Upper lobe of left lung (tissue), 6 donors: Measurements from ENCODE around the gene TMEM26. TPM values are rescaled to one million over a fixed set of nuclear protein-coding genes. Genes with fewer than 3 reads are reported as not detected.

Source experiments
- ATAC-seq, 2 donors: fragments of 200-7000 bp; cut with Tn5 transposase; one replicate each; pipeline ENCODE4 v1.9.1; 2022; ENCODE audit warnings: mild to moderate bottlenecking in 2 of 2, moderate library complexity in 2 of 2; ENCODE audit not compliant: low FRiP score in 2 of 2
- DNase-seq, 2 donors: peaks; one replicate each; pipeline ENCODE4 v3.0.0-alpha.2; 2019 to 2020
- H3K27ac ChIP-seq, 4 donors: fragments of 200-600 bp; sonication (generic); one replicate each; pipeline ENCODE4 v1.5.1; 2016 to 2019
- H3K27me3 ChIP-seq, 4 donors: fragments of 200-600 bp; sonication (generic); one replicate each; pipeline ENCODE4 v1.5.1; 2017 to 2019
- H3K36me3 ChIP-seq, 4 donors: fragments of 200-600 bp; sonication (generic); one replicate each; pipeline ENCODE4 v1.5.1; 2016 to 2019
- H3K4me1 ChIP-seq, 4 donors: fragments of 200-600 bp; sonication (generic); one replicate each; pipeline ENCODE4 v1.5.1; 2018 to 2019
- H3K4me3 ChIP-seq, 4 donors: fragments of 200-600 bp; sonication (generic); one replicate each; pipeline ENCODE4 v1.5.1; 2017 to 2019; ENCODE audit warnings: mild to moderate bottlenecking in 2 of 4, moderate library complexity in 1 of 4
- H3K9me3 ChIP-seq, 4 donors: fragments of 200-600 bp; sonication (generic); one replicate each; pipeline ENCODE4 v1.5.1; 2018 to 2019
- CTCF ChIP-seq, 6 experiments: fragments of 450-650 bp in 4 of 6; fragments of 200-600 bp in 2 of 6; sonication (generic) in 2 of 6; IDR thresholded peaks; one replicate each; pipeline ENCODE4 v1.5.1; 2016 to 2019; ENCODE audit warnings: antibody characterized with exemption in 6 of 6
- EP300 ChIP-seq, 4 donors: sonication (generic); formaldehyde crosslinking; IDR thresholded peaks; one replicate each; pipeline ENCODE4 v1.5.1; 2017; ENCODE audit warnings: antibody characterized with exemption in 4 of 4, control low read depth in 2 of 4
- POLR2A ChIP-seq, 4 donors: fragments of 450-650 bp; IDR thresholded peaks; one replicate each; pipeline ENCODE4 v1.5.1; 2016 to 2017; ENCODE audit warnings: antibody characterized with exemption in 4 of 4, mild to moderate bottlenecking in 2 of 4
- POLR2AphosphoS5 ChIP-seq, 2 donors: sonication (generic); formaldehyde crosslinking; IDR thresholded peaks; one replicate each; pipeline ENCODE4 v1.5.1; 2017; ENCODE audit warnings: antibody characterized with exemption in 2 of 2
- WGBS, 2 donors: methylation state at CpG; one replicate each; pipeline ENCODE4 v1.1.5; 2017 to 2018; 5-methylcytosine and 5-hydroxymethylcytosine counted together
- total RNA-seq, 6 donors: library from RNA; depleted of rRNA in 4 of 6; stranded (reverse); fragments of >200 nt in 4 of 6; gene quantifications; one replicate each; pipeline versions ENCODE4 v1.1.0 to v1.2.1, GENCODE V29; 2016 to 2021
- donor health status: DM: no; HTN: no; CAD: no; lungs with moderate emphysema.
- donor health status: DM: no; HTN: yes; CAD: no; lungs with severe emphysema.

Gene TMEM26
- total RNA-seq, 6 donors from 2014 or later: 0.30 to 2.0 (median 0.77) TPM; not detected in 1

- Histone ChIP-seq H3K4me3 (no peak overlapping the region), H3K4me1 (peaks cover 15 to 29% (median 17%) of the 10 kb centered on the region in 4 donors), H3K36me3 (no peaks in the 10 kb centered on the region), H3K9me3 (no peaks in the 10 kb centered on the region), H3K27me3 (no peaks in the 10 kb centered on the region), H3K27ac (no peak overlapping the region)
- ATAC-seq: no peak
- DNase-seq: no peak
- 91% methylated on average over 8 of the region's 8 CpGs for WGBS, 2 donors
- no peak for TF ChIP-seq POLR2A (IDR thresholded peaks at IDR 0.05)
- no peak for TF ChIP-seq CTCF (IDR thresholded peaks at IDR 0.05)
- no peak for TF ChIP-seq EP300 (IDR thresholded peaks at IDR 0.05)
- no peak for TF ChIP-seq POLR2AphosphoS5 (IDR thresholded peaks at IDR 0.05)
These were observed 2.5 kb upstream of the TMEM26 start for GRCh38 chr10:61455656-61456055.

GRCh38 chr10:61454541-61454940 lies 1.4 kb upstream of the TMEM26 start:
- DNase-seq (no peak), ATAC-seq (no peak)
- no peak overlapping the region for H3K4me3 ChIP-seq
- TF ChIP-seq POLR2AphosphoS5 (IDR thresholded peaks at IDR 0.05) (peak in 1 of 2 donors; percentile 37), CTCF (IDR thresholded peaks at IDR 0.05) (no peak)
- no peaks in the 10 kb centered on the region for H3K27me3 ChIP-seq
- H3K27ac ChIP-seq: no peak overlapping the region
- no peaks in the 10 kb centered on the region for H3K9me3 ChIP-seq
- 59 to 81% methylated on average over 4 of the region's 4 CpGs for WGBS, 2 donors
- no peaks in the 10 kb centered on the region for H3K36me3 ChIP-seq
- peaks cover 15 to 29% (median 17%) of the 10 kb centered on the region in 4 donors for H3K4me1 ChIP-seq

GRCh38 chr10:61452151-61452651 lies 980 bp downstream of the TMEM26 start:
- Histone ChIP-seq H3K27me3 (no peaks in the 10 kb centered on the region), H3K4me1 (peaks cover 15 to 29% (median 17%) of the 10 kb centered on the region in 4 donors), H3K27ac (no peak overlapping the region), H3K36me3 (no peaks in the 10 kb centered on the region), H3K4me3 (peak overlapping the region; percentile 12 to 57 (median 54)), H3K9me3 (no peaks in the 10 kb centered on the region)
- TF ChIP-seq POLR2AphosphoS5 (IDR thresholded peaks at IDR 0.05): no peak
- no peak for TF ChIP-seq CTCF (IDR thresholded peaks at IDR 0.05)
- TF ChIP-seq POLR2A (IDR thresholded peaks at IDR 0.05): no peak
- TF ChIP-seq EP300 (IDR thresholded peaks at IDR 0.05): no peak
- ATAC-seq (peak in 1 of 2 donors; percentile 9), DNase-seq (peak in 1 of 2 donors; percentile 72)
- WGBS, 2 donors: 17 to 23% methylated on average over 13 to 28 of the region's 28 CpGs

- DNase-seq: no peak
- peaks cover 15 to 26% (median 17%) of the 10 kb centered on the region in 4 donors for H3K4me1 ChIP-seq
- WGBS, 2 donors: 84 to 90% methylated on average over 3 of the region's 3 CpGs
- TF ChIP-seq CTCF (IDR thresholded peaks at IDR 0.05) (no peak), POLR2A (IDR thresholded peaks at IDR 0.05) (no peak), EP300 (IDR thresholded peaks at IDR 0.05) (no peak), POLR2AphosphoS5 (IDR thresholded peaks at IDR 0.05) (no peak)
- no peak overlapping the region for H3K27ac ChIP-seq
- ATAC-seq: no peak
- no peaks in the 10 kb centered on the region for H3K36me3 ChIP-seq
- peak overlapping the region in 1 of 4 donors; percentile 56 for H3K4me3 ChIP-seq
- H3K27me3 ChIP-seq: no peaks in the 10 kb centered on the region
- H3K9me3 ChIP-seq: no peaks in the 10 kb centered on the region
These were observed 1.8 kb downstream of the TMEM26 start for GRCh38 chr10:61451357-61451756.
